DND-41 (cell line): Measurements from ENCODE around the gene RNU1-3.
"Not testable (repeated sequence)": the region's sequence is repeated elsewhere in the genome, so short reads cannot be mapped to it uniquely, and the experiment has no call there.

Experiments
- EZH2 ChIP-seq: IDR thresholded peaks from 3 replicates; pipeline ENCODE4 v1.6.1; 2012; ENCODE audit warnings: borderline replicate concordance, low read depth, mild to moderate bottlenecking, moderate library complexity, low read length, inconsistent platforms; ENCODE audit not compliant: severe bottlenecking
- TF ChIP-seq, protein P1 (sequence below): IDR thresholded peaks from 2 replicates; pipeline ENCODE4 v1.5.1; 2012; ENCODE audit warnings: borderline replicate concordance, low read length, moderate library complexity, mild to moderate bottlenecking; ENCODE audit not compliant: poor library complexity, severe bottlenecking; ENCODE audit errors: extremely low read depth

DNA sequence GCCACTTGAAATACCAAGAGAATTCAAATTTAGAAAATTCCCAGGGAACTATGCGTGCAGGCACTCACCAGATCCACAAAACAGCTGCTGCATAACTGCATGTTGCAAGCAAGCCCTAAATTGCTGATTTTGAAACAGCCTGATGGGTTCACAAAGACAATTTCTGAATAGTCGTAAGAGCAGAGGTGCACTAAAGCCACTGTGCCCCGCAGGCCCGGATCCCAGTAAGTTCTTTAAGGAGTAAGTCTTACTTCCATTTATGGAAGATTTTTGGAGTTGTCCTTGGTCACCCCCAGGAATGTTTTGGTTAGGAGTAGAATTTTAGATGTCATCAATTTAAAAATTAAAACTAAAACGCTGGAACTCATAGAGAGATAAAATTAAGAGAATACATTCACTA lies 7.2 kb upstream of the RNU1-3 start:
- TF ChIP-seq, protein P1, sequence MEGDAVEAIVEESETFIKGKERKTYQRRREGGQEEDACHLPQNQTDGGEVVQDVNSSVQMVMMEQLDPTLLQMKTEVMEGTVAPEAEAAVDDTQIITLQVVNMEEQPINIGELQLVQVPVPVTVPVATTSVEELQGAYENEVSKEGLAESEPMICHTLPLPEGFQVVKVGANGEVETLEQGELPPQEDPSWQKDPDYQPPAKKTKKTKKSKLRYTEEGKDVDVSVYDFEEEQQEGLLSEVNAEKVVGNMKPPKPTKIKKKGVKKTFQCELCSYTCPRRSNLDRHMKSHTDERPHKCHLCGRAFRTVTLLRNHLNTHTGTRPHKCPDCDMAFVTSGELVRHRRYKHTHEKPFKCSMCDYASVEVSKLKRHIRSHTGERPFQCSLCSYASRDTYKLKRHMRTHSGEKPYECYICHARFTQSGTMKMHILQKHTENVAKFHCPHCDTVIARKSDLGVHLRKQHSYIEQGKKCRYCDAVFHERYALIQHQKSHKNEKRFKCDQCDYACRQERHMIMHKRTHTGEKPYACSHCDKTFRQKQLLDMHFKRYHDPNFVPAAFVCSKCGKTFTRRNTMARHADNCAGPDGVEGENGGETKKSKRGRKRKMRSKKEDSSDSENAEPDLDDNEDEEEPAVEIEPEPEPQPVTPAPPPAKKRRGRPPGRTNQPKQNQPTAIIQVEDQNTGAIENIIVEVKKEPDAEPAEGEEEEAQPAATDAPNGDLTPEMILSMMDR, result not testable (repeated sequence)
- not testable (repeated sequence) for TF ChIP-seq EZH2
